ENCODE results near the gene NUDT12. TPM values are rescaled to one million over a fixed set of nuclear protein-coding genes. Genes with fewer than 3 reads are reported as not detected.

The NUDT12 gene
- total and polyA plus RNA-seq, 2 of the 13 experiments (the other 11 are each of a cell fraction or from before 2014, with no cell fraction given), result 2.3 to 5.4 TPM

DNA sequence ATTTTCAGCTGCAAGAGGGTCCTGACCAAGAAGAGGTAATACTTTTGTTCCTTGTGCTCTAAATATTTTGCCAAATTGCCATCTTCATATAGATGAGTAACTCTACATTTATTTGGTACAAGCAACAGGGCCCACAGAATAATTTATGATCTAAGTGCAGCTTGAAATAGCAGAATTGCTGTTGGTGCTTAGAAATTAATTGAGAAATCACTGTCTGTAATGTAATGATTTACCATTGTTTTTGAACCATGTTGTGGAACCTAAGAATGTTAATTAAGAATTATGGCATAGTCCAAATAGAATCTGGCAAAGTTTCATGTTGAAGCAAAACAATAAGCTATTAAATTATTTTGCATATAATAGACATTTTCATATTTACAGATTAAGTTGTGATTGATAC is 44.8 kb upstream of the NUDT12 start:
- Histone ChIP-seq H3K4me3 (replicated peaks in 1 of 3; ENCODE audit: insufficient read depth in 1 of 3, low read depth in 2 of 3, low read length in 3 of 3) (no peak overlapping the region), H3K36me3 (replicated peaks in 1 of 2; ENCODE audit: control insufficient read depth in 1 of 2, insufficient read depth in 2 of 2, low read length in 2 of 2) (no peaks in the 10 kb centered on the region), H3K4me2 (ENCODE audit: low read depth, low read length) (no peak overlapping the region), H3K9ac (ENCODE audit: insufficient read depth, low read depth, low read length) (no peak overlapping the region), H3K4me1 (ENCODE audit: insufficient read depth, low read length) (peaks cover 2% of the 10 kb centered on the region; the same call in 1 of the 2 replicates), H4K20me1 (ENCODE audit: insufficient read depth, low read length) (no peaks in the 10 kb centered on the region), H3K79me2 (ENCODE audit: insufficient read depth, low read length) (no peaks in the 10 kb centered on the region), H3K27me3 (ENCODE audit: control insufficient read depth in 1 of 2, insufficient read depth in 2 of 2, low read length in 2 of 2) (no peaks in the 10 kb centered on the region), H3K9me3 (ENCODE audit: low read length) (no peaks in the 10 kb centered on the region), H3K27ac (ENCODE audit: extremely low read length, insufficient read depth, low read length) (no peak overlapping the region), H2AFZ (ENCODE audit: low read length) (no peak overlapping the region)
- ChIA-PET CTCF (ENCODE audit: low intra/inter-chr PET ratio, low total read pairs) (no interaction called here), POLR2A (no interaction called here)
- TF ChIP-seq NFATC3 (CRISPR knock-in tag; IDR thresholded peaks at IDR 0.05) (no peak), ZNF75D (CRISPR knock-in tag; IDR thresholded peaks at IDR 0.05; ENCODE audit: borderline replicate concordance) (no peak), FIP1L1 (IDR thresholded peaks at IDR 0.05; ENCODE audit: borderline replicate concordance, insufficient read depth, low read depth, low read length) (no peak), SRSF4 (IDR thresholded peaks at IDR 0.05; ENCODE audit: low read depth, low read length, poor library complexity, severe bottlenecking) (no peak), IKZF4 (CRISPR knock-in tag; IDR thresholded peaks at IDR 0.05; ENCODE audit: borderline replicate concordance, low read depth, not compliant biosample characterization) (no peak), ZSCAN31 (CRISPR knock-in tag; IDR thresholded peaks at IDR 0.05; ENCODE audit: low read depth) (no peak)
- no TSS peak for BruUV-seq (replicated peaks)
- in situ Hi-C loops (cut with HindIII; ENCODE audit: extremely low pct_ligation_motif_present, low pct_unique_long_range_greater_than_20kb), result no loop called here
- ATAC-seq (no peak), DNase-seq (ENCODE audit: low spot score) (no peak), FAIRE-seq (no peak)
- intact Hi-C loops (cut with micrococcal nuclease; ENCODE audit: unreplicated experiment), result no loop called here

DNA sequence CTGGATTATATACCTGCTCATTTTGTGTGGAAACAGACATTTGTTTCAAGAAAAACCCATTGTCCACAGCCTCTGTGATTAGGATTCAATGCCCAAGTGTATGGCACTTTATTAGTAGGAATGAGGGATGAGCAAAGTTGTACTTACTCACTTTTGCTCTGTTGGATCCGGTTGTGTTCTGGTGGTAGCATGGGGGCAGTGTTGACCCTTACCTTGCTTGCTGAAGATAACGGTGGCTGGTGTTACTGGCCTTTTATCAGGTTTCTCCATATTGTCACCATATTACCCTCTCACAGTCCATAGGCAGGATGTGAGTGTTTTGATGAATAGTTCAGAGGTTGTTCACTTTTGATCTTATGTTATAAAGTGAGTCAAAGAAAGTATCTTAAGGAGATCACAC is 42.7 kb upstream of the NUDT12 start:
- no peaks in the 10 kb centered on the region for H3K27me3 ChIP-seq (ENCODE audit: control insufficient read depth in 1 of 2, insufficient read depth in 2 of 2, low read length in 2 of 2)
- in situ Hi-C loops (cut with HindIII; ENCODE audit: extremely low pct_ligation_motif_present, low pct_unique_long_range_greater_than_20kb) (no loop called here), intact Hi-C loops (cut with micrococcal nuclease; ENCODE audit: unreplicated experiment) (no loop called here)
- H3K36me3 ChIP-seq (replicated peaks in 1 of 2; ENCODE audit: control insufficient read depth in 1 of 2, insufficient read depth in 2 of 2, low read length in 2 of 2), result no peaks in the 10 kb centered on the region
- no peak overlapping the region for H3K4me2 ChIP-seq (ENCODE audit: low read depth, low read length)
- no peaks in the 10 kb centered on the region for H4K20me1 ChIP-seq (ENCODE audit: insufficient read depth, low read length)
- WGBS (ENCODE audit: low lambda C conversion rate), result 13% methylated on average over 2 of the region's 2 CpGs
- no peaks in the 10 kb centered on the region for H3K79me2 ChIP-seq (ENCODE audit: insufficient read depth, low read length)
- DNase-seq (ENCODE audit: low spot score), result no peak
- H3K9ac ChIP-seq (ENCODE audit: insufficient read depth, low read depth, low read length), result no peak overlapping the region
- H3K27ac ChIP-seq (ENCODE audit: extremely low read length, insufficient read depth, low read length), result no peak overlapping the region
- ATAC-seq, result no peak
- POLR2A ChIA-PET, result no interaction called here
- BruUV-seq (replicated peaks), result no TSS peak
- no peak overlapping the region for H3K4me3 ChIP-seq (replicated peaks in 1 of 3; ENCODE audit: insufficient read depth in 1 of 3, low read depth in 2 of 3, low read length in 3 of 3)
- peaks cover 6% of the 10 kb centered on the region; the same call in 1 of the 2 replicates for H3K4me1 ChIP-seq (ENCODE audit: insufficient read depth, low read length)
- no peak for FAIRE-seq
- CTCF ChIA-PET (ENCODE audit: low intra/inter-chr PET ratio, low total read pairs), result no interaction called here
- no peaks in the 10 kb centered on the region for H3K9me3 ChIP-seq (ENCODE audit: low read length)
- H2AFZ ChIP-seq (ENCODE audit: low read length), result no peak overlapping the region
- TF ChIP-seq CREM (IDR thresholded peaks at IDR 0.05) (no peak), CREM (CRISPR knock-in tag; IDR thresholded peaks at IDR 0.05) (no peak), EZH2 (conservative IDR thresholded peaks at IDR 0.05; ENCODE audit: low read depth, low read length) (no peak), ZNF564 (CRISPR knock-in tag; IDR thresholded peaks at IDR 0.05) (no peak), NFIB (CRISPR knock-in tag; IDR thresholded peaks at IDR 0.05; ENCODE audit: borderline replicate concordance) (no peak), ZNF850 (CRISPR knock-in tag; conservative IDR thresholded peaks at IDR 0.05) (no peak), NONO (IDR thresholded peaks at IDR 0.05) (no peak), NONO (CRISPR knock-in tag; conservative IDR thresholded peaks at IDR 0.05) (no peak), HNRNPUL1 (IDR thresholded peaks at IDR 0.05; ENCODE audit: low read depth, low read length) (no peak), JUND (CRISPR knock-in tag; IDR thresholded peaks at IDR 0.05) (no peak), ZNF589 (CRISPR knock-in tag; conservative IDR thresholded peaks at IDR 0.05) (no peak), ZNF777 (CRISPR knock-in tag; IDR thresholded peaks at IDR 0.05) (no peak), ATF4 (CRISPR knock-in tag; IDR thresholded peaks at IDR 0.05) (no peak), ZNF672 (CRISPR knock-in tag; IDR thresholded peaks at IDR 0.05) (no peak), TBX2 (CRISPR knock-in tag; IDR thresholded peaks at IDR 0.05; ENCODE audit: borderline replicate concordance) (no peak), ERF (CRISPR knock-in tag; IDR thresholded peaks at IDR 0.05) (no peak), HHEX (CRISPR knock-in tag; IDR thresholded peaks at IDR 0.05) (no peak)
